LoVo (cell line): Measurements from ENCODE around the gene DKC1.

Source experiments
- DNase-seq: peaks from one replicate; pipeline ENCODE4 v3.0.0-alpha.2; 2016; ENCODE audit warnings: low spot score

The DKC1 gene

DNA sequence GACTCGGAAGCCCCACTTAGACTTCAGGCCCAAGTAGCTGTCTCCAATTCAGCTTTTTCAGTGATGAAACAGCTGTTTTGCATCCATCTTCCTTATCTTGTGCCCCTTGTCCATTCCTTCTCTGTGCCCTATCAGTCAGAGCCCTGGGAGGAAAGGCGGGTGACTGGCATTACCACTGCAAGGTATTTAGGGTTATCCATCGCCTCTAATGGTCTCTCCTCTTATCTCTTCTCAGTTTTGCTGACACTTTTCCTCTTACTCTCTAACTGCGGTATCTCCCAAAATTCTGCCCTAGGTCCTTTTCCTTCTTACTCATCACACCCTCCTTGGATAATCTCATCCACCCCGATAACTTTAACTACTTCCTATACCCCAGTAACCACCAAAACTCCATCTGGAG, 25.5 kb upstream of the DKC1 start:
- DNase-seq: no peak

DNA sequence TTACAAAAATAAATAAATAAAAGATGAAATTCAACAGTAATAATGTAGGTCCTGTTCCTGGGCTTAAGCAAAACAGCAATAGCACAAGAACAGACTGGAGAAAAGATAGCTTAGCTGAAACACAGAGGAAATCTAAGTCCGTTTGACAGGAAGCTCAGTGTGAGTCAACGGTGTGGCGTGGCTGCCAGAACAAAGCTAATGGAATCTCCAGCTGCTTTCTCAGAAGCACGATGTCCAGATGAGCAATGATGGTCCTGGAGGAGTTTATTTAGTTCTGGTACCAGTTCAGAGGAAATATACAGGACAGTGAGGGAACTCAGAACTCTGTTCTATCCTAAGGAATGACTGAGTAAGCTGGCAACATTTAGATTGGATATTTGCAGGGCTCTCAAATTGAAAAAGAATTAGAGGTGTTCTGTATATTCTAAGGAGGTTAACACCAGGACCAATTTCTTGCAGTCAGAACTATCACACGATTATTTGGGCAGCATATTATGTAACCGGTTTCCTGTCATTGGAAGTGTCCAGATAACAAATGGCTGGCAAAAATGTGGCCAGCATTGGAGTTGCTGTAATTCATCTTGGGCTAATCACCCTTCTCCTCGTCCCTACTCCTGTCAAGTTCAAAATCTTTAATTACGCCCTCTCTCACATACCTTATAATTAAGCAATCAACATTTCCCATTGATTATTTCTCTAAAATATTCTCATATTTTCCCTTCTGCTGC, 24.5 kb upstream of the DKC1 start:
- DNase-seq: no peak

DNA sequence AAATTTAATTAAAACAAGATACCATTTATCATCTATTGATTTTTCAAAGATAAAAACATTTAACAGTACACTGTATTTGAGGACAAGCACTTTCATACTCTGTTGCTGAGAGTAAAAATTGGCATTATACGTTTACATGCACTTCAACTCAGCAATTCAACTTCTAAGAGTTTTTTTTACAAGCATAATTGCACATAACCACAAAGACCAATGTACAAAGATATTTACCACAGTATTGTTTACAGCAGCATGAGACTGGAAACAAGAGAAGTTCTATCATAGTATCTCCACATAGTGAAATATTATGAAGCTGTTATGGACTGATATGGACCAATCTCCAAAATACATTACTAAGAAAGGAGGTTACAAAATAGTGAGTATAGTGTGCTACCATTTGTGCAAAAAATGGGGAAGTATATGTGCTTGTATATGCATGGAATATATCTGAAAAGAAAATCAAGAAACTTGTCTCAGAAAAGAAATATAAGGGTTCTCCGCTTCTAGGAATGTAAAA, 22.7 kb upstream of the DKC1 start:
- DNase-seq: no peak

DNA sequence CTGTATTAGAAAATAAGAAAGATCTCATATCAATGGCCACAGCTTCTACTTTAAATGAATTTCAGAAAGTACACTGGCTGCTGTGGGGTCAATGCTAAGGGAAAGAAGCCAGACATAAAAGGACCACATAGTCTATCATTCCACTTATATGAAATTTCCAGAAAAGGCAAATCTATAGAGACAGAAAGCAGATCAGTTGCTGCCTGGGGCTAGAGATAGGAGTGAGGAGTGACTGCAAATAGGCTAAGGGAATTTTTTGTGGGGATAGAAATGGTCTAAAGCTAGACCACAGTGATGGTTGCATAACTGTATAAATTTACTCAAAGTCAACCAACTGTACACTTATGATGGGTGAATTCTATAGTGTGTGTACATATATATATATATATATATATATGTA, 20.1 kb upstream of the DKC1 start:
- DNase-seq: no peak

DNA sequence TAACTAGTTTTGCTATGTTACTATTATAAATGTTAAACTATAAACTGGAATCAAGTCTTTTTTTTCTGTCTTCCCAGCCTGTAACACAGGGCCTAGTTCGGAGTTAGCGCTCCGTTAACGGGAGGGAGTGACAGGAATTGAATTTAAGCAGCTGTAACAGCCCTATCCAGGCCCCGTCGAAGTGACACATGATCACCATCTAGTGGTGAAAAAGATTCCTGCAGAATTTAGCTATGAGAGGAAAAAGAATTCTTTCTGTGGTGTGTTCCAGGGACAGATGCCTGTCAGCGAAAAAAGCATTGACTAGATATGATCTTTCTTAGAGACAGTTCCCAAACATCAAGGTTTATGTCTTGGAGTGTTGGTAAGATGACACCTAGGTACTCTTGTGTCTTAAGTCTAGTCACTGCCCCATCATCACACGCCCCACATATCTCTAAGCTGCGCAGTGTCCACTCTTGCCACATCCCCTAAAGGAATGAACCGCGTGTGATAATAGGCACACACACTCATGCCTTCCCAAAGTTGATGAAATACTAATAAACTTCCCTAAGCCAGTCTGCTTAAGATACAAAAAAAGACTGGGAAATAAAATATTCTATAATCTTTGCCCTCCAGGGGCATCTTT, 13.8 kb upstream of the DKC1 start:
- peak; percentile 40 for DNase-seq

DNA sequence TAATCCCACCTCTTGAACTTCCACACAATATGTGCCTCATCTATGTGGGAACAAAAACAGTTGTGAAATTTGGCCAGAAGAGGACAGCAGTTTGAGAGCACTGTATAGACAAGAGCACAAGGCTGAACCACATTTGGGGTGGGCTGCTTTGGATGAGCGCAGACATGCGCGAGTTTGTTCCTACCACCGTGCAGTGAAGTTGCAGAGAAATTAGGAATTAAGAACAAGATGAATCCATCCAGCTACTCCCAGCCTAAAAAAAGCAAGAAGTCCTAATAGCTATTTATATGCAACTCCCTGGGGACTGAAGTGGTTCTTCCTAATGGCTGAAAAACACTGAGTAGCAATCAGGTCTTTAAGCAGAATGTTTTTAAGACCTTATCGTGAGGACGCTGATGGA, 12.8 kb upstream of the DKC1 start:
- DNase-seq: no peak

DNA sequence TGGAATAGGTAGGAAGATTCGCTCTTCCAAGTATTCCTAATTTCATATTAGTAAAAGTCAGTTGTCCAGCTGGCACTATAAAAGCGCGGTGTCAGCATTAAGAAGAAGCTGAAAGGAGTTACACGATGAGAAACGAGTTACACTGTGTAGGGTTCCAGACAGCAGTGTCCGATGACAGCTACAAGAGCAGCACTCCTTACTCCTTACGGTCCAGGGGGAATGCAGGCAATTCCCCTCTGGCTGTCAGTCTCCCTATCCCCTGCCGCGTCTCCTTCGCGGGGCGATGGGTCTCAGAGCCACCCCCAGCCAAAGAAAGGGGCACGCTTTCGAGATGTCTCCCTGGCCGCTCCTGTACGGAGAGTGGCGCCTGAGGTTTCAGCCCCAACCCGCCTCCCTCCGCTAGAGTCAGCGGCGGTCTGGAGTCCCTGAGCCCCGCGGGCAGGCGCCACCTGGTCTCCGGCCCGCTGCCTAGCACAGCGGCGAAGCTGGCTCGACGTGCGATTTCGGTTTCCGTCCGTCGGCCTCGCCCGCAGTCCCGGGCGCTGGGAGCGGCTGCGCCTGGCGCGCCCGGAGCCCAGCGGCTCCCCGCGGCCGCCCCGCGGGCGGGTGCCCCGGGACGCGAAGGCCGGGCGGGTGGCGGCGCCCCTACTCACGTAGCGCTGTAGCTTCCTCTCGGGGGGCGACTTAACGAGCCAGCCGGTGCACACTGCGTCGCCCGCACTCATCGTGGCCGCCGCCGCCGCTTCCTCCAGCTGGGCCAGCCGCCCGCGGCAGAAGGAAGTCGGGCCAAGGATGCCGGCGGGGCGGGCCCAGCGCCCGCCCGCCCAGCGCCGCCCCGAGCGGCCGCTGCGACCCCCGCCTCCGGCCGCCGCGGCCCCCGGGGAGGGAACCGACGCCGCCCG, 12.1 kb upstream of the DKC1 start, which contains the start of gene GAB3:
Gene GAB3 (minus strand): TSS at position 777 of the 902 bp plus-strand sequence. CDS start 52 bp downstream, at position 725.
- DNase-seq: no peak

DNA sequence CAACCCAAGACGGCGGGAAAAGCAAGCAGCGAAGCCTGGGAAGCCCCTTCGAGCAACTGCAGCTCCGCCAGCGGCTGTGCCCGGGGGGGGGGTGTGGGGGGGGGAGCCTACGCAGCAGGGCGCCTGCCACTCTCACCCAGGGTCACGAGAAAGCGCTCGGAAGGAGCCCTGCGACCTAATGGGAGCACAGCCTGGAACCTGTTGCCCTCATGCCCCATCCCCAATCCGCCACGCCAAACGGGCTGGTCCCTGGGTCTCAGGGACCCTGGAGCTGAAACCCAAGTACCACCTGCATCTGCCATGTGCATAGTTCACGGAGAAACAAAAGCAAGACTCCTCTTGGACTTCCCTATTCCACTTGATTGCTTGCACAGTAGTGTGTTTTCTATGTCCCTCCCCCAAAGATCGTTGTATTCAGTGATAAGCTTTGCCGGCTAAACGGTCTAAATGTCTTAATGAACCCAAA, 11.4 kb upstream of the DKC1 start:
- DNase-seq: no peak

DNA sequence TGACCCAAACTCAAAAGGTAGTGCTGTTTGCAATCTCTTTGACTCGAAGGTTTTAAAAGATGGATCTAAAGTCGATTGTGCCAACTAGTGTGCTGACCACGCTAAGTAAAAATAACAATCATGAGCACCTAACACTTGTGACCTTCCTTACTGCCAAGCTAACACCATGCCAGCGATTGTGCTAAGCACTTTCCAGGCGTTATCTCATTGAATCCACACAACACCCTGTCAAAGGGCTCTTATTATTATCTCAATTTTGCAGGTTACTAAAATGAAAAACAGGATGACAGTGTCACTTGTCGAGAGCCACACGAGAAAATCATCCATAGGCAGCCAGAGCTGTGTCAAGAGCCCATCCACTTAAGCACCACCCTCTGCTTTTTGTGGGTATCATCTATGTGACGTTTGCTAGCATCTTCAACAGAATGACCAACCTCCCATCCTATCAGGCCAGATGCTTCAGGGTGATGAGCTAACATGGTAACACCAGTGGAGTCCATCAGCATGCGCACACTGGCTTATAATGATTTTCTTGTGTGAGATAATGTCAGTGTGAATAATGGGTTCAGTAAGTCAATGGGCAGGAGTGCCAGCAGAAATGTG, 10.9 kb upstream of the DKC1 start:
- no peak for DNase-seq

DNA sequence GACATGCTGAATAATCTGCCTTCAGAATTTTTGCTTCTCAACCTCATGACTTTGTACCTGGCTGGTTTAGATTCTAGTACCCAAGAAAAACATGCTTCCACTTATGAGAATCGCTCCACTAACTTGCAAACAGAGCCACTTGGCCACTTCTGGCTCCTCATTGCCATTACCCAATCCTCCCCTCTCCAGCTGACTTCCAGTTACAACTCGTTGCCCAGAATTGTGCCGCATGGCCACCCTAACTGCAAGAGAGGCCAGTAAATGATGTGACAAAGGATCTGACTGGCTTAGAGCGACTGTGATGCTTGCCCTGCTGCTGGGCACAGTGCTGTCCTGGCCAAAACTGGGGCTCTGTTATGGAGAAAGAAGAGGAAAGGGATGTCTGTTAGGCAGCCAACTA, 4.0 kb upstream of the DKC1 start:
- DNase-seq: no peak

DNA sequence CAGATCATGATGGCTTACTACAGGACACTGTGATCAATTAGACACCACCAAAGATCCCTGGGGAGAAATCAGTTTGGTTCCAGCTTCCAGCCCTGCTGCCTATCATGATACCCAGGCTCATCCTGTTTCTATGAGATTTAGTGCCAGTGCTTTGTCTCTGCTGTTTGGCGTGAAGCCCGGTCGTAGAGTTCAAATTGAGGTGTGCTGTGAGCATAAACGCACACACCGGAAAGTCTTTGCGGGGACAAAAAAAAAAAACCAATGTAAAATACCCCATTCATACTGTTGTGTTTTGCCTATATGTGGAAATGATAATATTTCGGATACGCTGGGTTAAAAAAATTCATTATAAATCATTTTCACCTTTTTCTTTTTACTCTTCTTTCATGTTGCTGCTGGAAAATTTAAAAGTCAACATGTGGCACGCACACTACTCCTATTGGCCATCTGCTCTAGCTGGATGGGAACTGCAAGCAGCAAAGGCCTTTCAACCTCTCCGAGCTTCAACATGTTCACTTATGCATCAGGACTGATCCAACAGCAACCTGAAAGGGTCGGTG, 607 bp upstream of the DKC1 start:
- no peak for DNase-seq

DNA sequence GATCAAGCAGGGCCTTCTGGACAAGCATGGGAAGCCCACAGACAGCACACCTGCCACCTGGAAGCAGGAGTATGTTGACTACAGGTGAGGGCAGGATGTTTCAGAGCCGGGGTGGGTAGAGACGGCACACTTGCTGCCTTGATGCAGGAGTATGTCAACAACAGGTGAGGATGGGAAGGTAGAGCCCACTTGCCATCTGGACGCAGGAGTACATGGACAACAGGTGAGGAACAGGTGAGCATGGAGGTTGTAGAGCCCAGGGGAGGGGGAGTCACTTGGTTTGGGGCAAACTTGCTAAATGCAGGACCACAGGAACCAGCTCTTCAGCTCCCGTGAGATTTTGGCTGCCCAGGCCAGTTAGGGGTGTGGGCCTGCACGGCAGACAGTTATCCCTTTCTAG, 12.0 kb downstream of the DKC1 start:
- no peak for DNase-seq

DNA sequence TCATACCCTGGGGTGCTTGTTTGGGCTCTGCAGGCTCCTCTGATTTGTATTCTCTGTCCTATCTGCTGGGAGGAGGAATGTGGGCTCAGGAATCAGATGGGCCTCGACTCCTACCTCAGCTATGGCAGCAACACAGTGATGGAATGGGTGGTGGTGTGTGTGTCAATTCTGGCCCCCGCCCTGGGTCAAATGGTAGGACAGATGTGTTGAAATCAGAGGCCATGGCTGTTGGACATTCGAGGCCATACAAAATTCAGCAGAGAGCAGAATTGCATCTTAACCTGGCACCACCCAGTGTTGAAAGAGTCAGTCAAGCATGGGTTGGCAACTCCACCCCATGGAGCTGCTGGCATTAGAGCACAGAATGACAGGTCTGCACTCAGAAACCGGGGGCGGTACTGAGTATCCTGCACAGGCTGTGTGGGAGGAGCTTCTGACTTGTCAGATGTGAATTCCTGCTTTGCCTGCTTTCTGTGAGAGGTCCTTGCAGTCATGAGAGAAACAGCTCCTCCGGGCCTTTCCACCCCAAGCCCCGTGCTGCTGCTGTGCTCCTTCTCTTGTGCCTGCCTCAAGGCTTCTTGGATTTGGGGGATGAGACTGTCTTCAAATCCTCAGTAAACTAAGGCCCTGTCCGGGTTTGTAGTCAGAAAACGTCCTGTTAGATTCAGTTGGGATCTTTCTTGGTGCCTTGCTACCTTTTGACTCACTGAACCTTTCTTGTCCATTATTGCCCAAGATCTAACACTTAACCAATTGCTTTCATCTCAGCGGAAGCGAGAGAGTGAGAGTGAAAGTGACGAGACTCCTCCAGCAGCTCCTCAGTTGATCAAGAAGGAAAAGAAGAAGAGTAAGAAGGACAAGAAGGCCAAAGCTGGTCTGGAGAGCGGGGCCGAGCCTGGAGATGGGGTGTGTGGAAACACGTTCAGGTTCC, 13.0 kb downstream of the DKC1 start:
- DNase-seq: no peak

DNA sequence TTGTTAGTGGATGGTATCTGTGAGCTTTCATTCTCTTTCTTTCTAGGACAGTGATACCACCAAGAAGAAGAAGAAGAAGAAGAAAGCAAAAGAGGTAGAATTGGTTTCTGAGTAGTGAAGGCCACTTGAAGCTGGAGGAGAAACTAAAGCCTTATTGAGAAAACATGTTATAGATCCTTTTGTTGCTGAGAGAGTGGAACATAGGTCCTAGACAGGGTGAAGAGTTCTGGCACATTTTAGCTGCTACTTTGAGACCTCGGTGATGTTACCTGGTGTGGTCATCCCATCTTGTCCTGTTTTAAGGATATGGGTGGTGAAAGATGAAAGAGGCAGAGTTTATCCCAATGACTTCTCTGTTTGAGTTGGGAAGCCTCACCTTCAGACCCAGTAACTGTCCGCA, 14.1 kb downstream of the DKC1 start:
- DNase-seq: no peak

DNA sequence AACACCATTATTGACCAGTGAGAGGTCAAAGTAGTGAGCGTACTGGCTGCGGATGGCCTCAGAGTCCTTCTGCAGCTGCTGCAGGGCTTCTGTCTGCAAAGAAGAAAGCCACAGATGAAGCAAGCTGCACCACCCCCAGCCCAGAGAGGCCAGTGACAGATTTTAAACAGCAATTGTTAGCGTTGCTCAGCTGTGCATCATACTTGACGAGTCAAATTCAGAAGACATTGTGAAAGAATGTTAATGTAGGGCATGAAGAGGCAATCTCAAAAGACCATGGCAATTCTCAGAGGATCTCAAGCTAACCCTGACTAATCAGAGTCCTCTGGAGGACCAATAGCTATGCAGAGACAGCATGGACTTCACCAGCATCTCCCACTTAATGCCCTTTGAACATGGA, 16.6 kb downstream of the DKC1 start:
- DNase-seq: no peak

DNA sequence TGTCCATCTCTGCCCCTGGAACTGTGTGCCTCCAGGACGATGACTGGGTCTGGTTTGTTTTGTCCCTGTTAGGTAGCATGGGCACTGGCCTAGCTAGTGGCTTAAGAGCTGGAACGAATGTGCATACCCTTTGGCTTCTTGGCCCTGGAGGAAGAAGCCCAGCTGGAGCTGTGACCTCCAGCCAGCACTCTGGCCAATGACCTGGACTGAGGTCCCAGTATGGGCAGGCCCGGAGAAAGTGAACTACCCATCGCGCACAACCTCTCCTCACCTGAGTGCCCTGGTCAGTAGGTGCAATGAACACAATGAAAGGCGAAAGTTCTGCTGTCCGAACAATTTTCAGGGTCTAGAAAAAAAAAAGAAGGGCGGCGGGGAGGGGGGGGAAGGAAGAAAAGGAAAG, 18.3 kb downstream of the DKC1 start:
- DNase-seq: no peak

DNA sequence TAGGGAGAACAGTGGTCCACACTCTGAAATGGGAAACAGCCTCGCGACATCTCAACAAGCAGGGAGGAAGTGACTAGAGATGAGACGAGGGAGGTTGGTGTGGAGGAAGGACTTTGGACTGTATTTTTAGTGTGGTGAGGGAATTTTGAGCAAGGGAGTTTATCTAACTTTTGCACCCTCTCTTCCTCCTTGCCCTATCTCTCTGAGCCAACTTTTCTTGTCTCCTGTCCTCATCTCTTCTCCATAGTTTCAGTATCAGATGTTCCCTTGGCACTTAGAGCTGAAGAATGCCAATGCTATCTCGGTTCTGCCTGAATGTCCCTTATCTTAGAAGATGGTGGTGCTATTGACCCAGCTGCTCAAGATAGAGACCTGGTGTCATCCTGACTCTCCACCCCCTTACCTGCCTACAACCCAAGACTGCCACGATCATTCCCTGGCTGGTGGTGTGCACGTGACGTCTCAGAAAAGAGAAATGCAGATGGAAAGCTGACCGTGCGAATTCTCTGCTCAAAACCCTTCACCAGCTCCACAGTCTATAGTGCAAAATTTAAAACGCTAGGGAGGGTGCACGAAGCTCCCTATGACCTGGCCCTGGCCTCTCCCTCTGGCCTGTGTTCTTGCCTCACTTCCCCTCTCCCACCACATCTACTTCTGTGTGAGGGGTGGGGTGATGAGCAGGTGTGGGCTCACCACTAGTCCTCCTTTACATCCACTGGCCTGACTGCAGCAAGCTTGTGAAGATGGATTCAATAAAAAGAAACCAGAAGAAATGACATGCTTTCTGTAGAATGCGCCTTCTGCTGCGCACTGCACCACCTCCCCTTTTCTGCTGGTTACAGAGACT, 21.7 kb downstream of the DKC1 start:
- no peak for DNase-seq

DNA sequence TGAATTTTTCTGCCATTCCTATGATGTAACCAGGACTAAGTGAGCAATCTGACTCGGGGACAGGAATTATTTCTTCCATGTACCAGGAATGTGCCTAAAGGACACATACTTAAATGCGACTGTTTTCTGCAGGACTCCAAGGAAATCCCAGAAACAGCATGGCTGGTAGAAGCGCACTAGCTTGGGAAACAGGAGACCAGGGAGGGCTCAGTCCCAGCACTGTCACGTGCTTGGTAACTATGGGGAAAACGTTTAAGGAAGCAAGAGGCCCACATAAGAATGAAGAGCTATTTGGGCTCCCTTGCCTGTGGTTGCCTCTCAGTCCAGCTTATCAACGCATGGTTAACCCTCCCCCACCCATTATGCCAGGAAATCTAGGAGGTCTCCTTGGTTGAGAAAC, 23.1 kb downstream of the DKC1 start:
- no peak for DNase-seq

DNA sequence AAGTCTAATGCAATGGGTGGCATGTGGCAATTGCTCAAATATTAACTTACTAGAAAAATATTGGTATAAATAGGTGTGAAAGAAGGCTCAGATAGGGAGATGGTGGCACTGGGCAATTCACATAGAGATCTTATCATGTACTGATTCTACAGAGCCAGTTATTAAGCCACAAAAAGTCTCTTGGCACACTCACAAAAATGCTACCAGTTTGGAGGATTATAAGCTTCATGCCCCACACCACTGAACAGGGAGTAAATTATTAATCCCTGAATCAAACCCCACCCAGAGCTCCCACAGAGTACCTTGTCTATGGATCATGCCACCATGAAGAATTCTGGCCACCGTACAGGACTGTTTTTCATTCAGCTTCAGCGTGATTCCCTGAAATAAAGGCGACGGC, 28.8 kb downstream of the DKC1 start:
- no peak for DNase-seq

DNA sequence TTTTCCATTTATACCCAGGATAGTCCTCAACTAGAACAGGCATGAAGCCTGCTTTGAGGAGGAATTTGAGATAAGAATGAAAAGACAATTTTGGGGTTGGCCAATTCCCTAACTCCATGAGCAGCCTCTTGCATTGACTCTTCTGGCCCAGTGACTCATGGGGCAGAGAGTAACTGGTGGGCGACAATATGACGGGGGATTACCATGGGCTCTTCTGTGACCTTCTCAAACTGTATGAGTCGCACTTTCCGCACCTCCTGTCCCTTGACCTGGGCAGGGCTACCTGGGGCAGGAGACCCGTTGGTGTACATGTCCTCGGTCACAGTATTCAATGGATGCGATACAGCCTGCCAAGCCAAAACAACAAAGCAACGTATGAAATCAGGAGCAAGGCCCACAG, 29.3 kb downstream of the DKC1 start:
- no peak for DNase-seq
